CD8-positive, alpha-beta memory T cell (primary cell): Measurements from ENCODE around the gene ECT2. TPM values are rescaled to one million over a fixed set of nuclear protein-coding genes. Genes with fewer than 3 reads are reported as not detected.

Experiments
- CTCF ChIA-PET: fragments of 350-600 bp; sonication (Branson Sonifier 250); formaldehyde crosslinking; loops from one replicate; lab custom pipeline; 2021; ENCODE audit warnings: antibody characterized with exemption; lab: Charles Lee
- POLR2A ChIA-PET: fragments of 350-600 bp; sonication (Branson Sonifier 250); formaldehyde crosslinking; loops from one replicate; lab custom pipeline; 2021; ENCODE audit warnings: antibody characterized with exemption; lab: Charles Lee
- DNase-seq, 5 donors: peaks; one replicate each; pipeline versions ENCODE4 v3.0.0 to v3.0.0-alpha.2; 2020 to 2022; ENCODE audit warnings: mixed read lengths in 1 of 5
- H3K27ac ChIP-seq: one replicate; pipeline ENCODE4 v1.7.0; 2013; ENCODE audit warnings: low read depth, mild to moderate bottlenecking, low read length, moderate library complexity
- H3K27me3 ChIP-seq: 2 replicates; pipeline ENCODE4 v1.7.0; 2013; ENCODE audit warnings: low read length, mild to moderate bottlenecking; ENCODE audit not compliant: insufficient read depth, poor library complexity, severe bottlenecking
- H3K36me3 ChIP-seq: 2 replicates; pipeline ENCODE4 v1.7.0; 2013; ENCODE audit warnings: mild to moderate bottlenecking, low read length, moderate library complexity; ENCODE audit not compliant: insufficient read depth
- H3K4me1 ChIP-seq: 2 replicates; pipeline ENCODE4 v1.7.0; 2013; ENCODE audit warnings: mild to moderate bottlenecking, low read length, moderate library complexity; ENCODE audit not compliant: insufficient read depth
- H3K4me3 ChIP-seq: 2 replicates; pipeline ENCODE4 v1.7.0; 2013; ENCODE audit warnings: mild to moderate bottlenecking, low read length
- H3K9me3 ChIP-seq: 2 replicates; pipeline ENCODE4 v1.7.0; 2013; ENCODE audit warnings: mild to moderate bottlenecking, low read length
- H3K27ac Mint-ChIP-seq, 8 donors: one replicate each; pipeline ENCODE4 v1.8.0; 2020 to 2021; ENCODE audit warnings: mixed read lengths in 8 of 8, mild to moderate bottlenecking in 6 of 8, inconsistent platforms in 3 of 8, moderate library complexity in 3 of 8
- H3K27me3 Mint-ChIP-seq, 2 donors: one replicate each; pipeline ENCODE4 v1.8.0; 2020 to 2021; ENCODE audit warnings: mixed read lengths in 2 of 2, mild to moderate bottlenecking in 1 of 2, moderate library complexity in 1 of 2
- H3K36me3 Mint-ChIP-seq, 3 donors: one replicate each; pipeline ENCODE4 v1.8.0; 2020 to 2021; ENCODE audit warnings: mixed read lengths in 3 of 3, inconsistent platforms in 1 of 3, mild to moderate bottlenecking in 1 of 3
- H3K4me1 Mint-ChIP-seq, 3 donors: one replicate each; pipeline ENCODE4 v1.8.0; 2020 to 2021; ENCODE audit warnings: mixed read lengths in 3 of 3, inconsistent platforms in 1 of 3, mild to moderate bottlenecking in 1 of 3
- H3K4me3 Mint-ChIP-seq, 7 donors: one replicate each; pipeline ENCODE4 v1.8.0; 2020 to 2021; ENCODE audit warnings: mixed read lengths in 7 of 7, mild to moderate bottlenecking in 6 of 7, moderate library complexity in 4 of 7, inconsistent platforms in 2 of 7
- H3K9me3 Mint-ChIP-seq, 5 donors: one replicate each; pipeline ENCODE4 v1.8.0; 2020 to 2022; ENCODE audit warnings: mixed read lengths in 5 of 5, mild to moderate bottlenecking in 3 of 5, moderate library complexity in 2 of 5, inconsistent platforms in 1 of 5
- polyA plus RNA-seq: library from polyadenylated mRNA; unstranded; fragments of 300-500 nt; fragmentation: Illumina TruSeq; gene quantifications from one replicate; pipeline ENCODE4 v1.2.3, GENCODE V29; 2021
- total RNA-seq, 2 experiments: library from RNA; stranded (reverse); gene quantifications; one replicate each; pipeline ENCODE4 v1.2.3, GENCODE V29; 2021

Gene ECT2
- total and polyA plus RNA-seq, 3 experiments from 2014 or later = 2.4 to 32.9 (median 31.9) TPM

GRCh38 chr3:172787746-172788145 lies 37.2 kb downstream of the ECT2 start:
- no peaks in the 10 kb centered on the region for H3K4me1 ChIP-seq
- no peak overlapping the region for H3K4me3 ChIP-seq
- H3K27me3 ChIP-seq = no peaks in the 10 kb centered on the region
- H3K27ac ChIP-seq = no peak overlapping the region
- H3K36me3 ChIP-seq = no peaks in the 10 kb centered on the region
- Mint-ChIP-seq H3K27ac (no peak overlapping the region), H3K9me3 (no peaks in the 10 kb centered on the region), H3K27me3 (no peaks in the 10 kb centered on the region), H3K4me3 (no peak overlapping the region), H3K4me1 (no peaks in the 10 kb centered on the region), H3K36me3 (peaks cover 12 to 23% (median 17%) of the 10 kb centered on the region in 3 donors)
- CTCF ChIA-PET = no interaction called here
- POLR2A ChIA-PET = no interaction called here
- H3K9me3 ChIP-seq = no peaks in the 10 kb centered on the region
- DNase-seq = no peak

GRCh38 chr3:172799246-172799645 lies 48.7 kb downstream of the ECT2 start:
- Mint-ChIP-seq H3K27me3 (no peaks in the 10 kb centered on the region), H3K4me1 (peaks cover 0 to 10% (median 5%) of the 10 kb centered on the region in 3 donors), H3K36me3 (peaks cover 1 to 7% (median 3%) of the 10 kb centered on the region in 3 donors), H3K9me3 (no peaks in the 10 kb centered on the region), H3K27ac (no peak overlapping the region), H3K4me3 (no peak overlapping the region)
- no peak for DNase-seq
- POLR2A ChIA-PET = no interaction called here
- Histone ChIP-seq H3K36me3 (no peaks in the 10 kb centered on the region), H3K27me3 (no peaks in the 10 kb centered on the region), H3K27ac (no peak overlapping the region), H3K9me3 (no peaks in the 10 kb centered on the region), H3K4me1 (no peaks in the 10 kb centered on the region), H3K4me3 (no peak overlapping the region)
- CTCF ChIA-PET = no interaction called here

DNA sequence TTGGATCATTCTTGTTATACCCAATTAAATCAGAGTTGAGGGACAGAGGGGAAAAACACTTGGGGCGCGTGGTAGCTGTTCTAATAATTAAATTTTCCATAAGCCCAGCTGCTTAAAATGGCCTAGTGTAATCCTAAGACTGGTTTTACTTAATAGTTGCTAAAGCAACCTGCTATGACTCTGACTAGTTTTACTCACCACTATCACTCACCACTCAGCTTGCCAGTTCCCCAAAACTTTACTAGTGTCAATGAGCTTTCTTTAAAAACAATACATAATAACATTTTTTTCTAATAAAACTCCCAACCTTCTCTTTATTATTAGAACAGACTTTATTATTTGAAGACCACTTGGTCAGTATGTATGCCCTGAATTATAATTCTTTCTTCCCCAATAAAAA lies 49.6 kb downstream of the ECT2 start:
- no peaks in the 10 kb centered on the region for H3K36me3 ChIP-seq
- no peak overlapping the region for H3K27ac ChIP-seq
- H3K4me3 ChIP-seq = no peak overlapping the region
- H3K4me1 ChIP-seq = no peaks in the 10 kb centered on the region
- Mint-ChIP-seq H3K4me3 (no peak overlapping the region), H3K36me3 (peaks cover 0 to 6% (median 0%) of the 10 kb centered on the region in 3 donors), H3K9me3 (no peaks in the 10 kb centered on the region), H3K27ac (peak overlapping the region in 1 of 8 donors; percentile 29), H3K4me1 (peaks cover 0 to 10% (median 9%) of the 10 kb centered on the region in 3 donors), H3K27me3 (no peaks in the 10 kb centered on the region)
- H3K9me3 ChIP-seq = no peaks in the 10 kb centered on the region
- DNase-seq = no peak
- POLR2A ChIA-PET = no interaction called here
- CTCF ChIA-PET = no interaction called here
- H3K27me3 ChIP-seq = no peaks in the 10 kb centered on the region

DNA sequence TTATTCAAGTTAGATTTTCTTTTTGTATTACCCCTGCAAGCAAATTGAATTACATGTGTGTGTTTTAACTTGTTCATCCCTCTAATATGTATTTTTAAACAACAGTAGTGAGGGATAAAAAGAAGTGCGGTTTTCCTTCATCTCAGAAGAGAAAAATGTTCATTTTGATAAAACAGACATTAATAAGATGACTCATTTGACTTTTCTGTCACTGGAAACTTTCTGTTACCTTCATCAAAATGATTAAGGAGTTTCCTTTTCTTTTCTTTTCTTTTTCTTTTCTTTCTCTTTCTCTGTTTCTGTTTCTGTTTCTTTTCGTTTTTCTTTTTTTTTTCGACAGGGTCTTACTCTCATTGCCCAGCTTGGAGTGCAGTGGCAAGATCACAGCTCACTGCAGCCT lies 53.0 kb downstream of the ECT2 start:
- Mint-ChIP-seq H3K27ac (peak overlapping the region in 4 of 8 donors; percentile 11 to 84 (median 67)), H3K4me1 (peaks cover 0 to 10% (median 9%) of the 10 kb centered on the region in 3 donors), H3K36me3 (peaks cover 3 to 5% (median 4%) of the 10 kb centered on the region in 3 donors), H3K27me3 (no peaks in the 10 kb centered on the region), H3K4me3 (peak overlapping the region in 2 of 7 donors; percentile 30 to 40), H3K9me3 (no peaks in the 10 kb centered on the region)
- Histone ChIP-seq H3K27ac (no peak overlapping the region), H3K4me1 (no peaks in the 10 kb centered on the region), H3K9me3 (no peaks in the 10 kb centered on the region), H3K27me3 (no peaks in the 10 kb centered on the region), H3K4me3 (no peak overlapping the region), H3K36me3 (peaks cover 3% of the 10 kb centered on the region)
- DNase-seq = no peak
- ChIA-PET POLR2A (no interaction called here), CTCF (no interaction called here)

GRCh38 chr3:172804323-172804722 lies 53.8 kb downstream of the ECT2 start:
- POLR2A ChIA-PET = no interaction called here
- Mint-ChIP-seq H3K27ac (peak overlapping the region in 1 of 8 donors; percentile 63), H3K9me3 (no peaks in the 10 kb centered on the region), H3K36me3 (peaks cover 2 to 4% (median 3%) of the 10 kb centered on the region in 3 donors), H3K27me3 (no peaks in the 10 kb centered on the region), H3K4me3 (no peak overlapping the region), H3K4me1 (peaks cover 0 to 10% (median 9%) of the 10 kb centered on the region in 3 donors)
- Histone ChIP-seq H3K4me1 (no peaks in the 10 kb centered on the region), H3K27ac (no peak overlapping the region), H3K27me3 (no peaks in the 10 kb centered on the region), H3K36me3 (peaks cover 3% of the 10 kb centered on the region), H3K4me3 (no peak overlapping the region), H3K9me3 (no peaks in the 10 kb centered on the region)
- no peak for DNase-seq
- CTCF ChIA-PET = no interaction called here

- Mint-ChIP-seq H3K27me3 (no peaks in the 10 kb centered on the region), H3K9me3 (no peaks in the 10 kb centered on the region), H3K27ac (no peak overlapping the region), H3K36me3 (peaks cover 2 to 4% (median 3%) of the 10 kb centered on the region in 3 donors), H3K4me1 (peaks cover 0 to 5% (median 0%) of the 10 kb centered on the region in 3 donors), H3K4me3 (no peak overlapping the region)
- H3K27me3 ChIP-seq = no peaks in the 10 kb centered on the region
- peaks cover 3% of the 10 kb centered on the region for H3K36me3 ChIP-seq
- no peak overlapping the region for H3K27ac ChIP-seq
- ChIA-PET POLR2A (no interaction called here), CTCF (no interaction called here)
- H3K4me1 ChIP-seq = no peaks in the 10 kb centered on the region
- H3K4me3 ChIP-seq = no peak overlapping the region
- H3K9me3 ChIP-seq = no peaks in the 10 kb centered on the region
- DNase-seq = peak in 1 of 5 donors; percentile 6
These were observed 58.5 kb downstream of the ECT2 start for GRCh38 chr3:172808969-172809546.

GRCh38 chr3:172811099-172811498 lies 60.6 kb downstream of the ECT2 start:
- no peaks in the 10 kb centered on the region for H3K27me3 Mint-ChIP-seq
- H3K36me3 Mint-ChIP-seq = peaks cover 2 to 5% (median 4%) of the 10 kb centered on the region in 3 donors
- ChIA-PET CTCF (no interaction called here), POLR2A (no interaction called here)
- H3K9me3 Mint-ChIP-seq = no peaks in the 10 kb centered on the region
- H3K4me3 Mint-ChIP-seq = no peak overlapping the region
- no peak overlapping the region for H3K27ac Mint-ChIP-seq
- no peaks in the 10 kb centered on the region for H3K4me1 ChIP-seq
- no peaks in the 10 kb centered on the region for H3K4me1 Mint-ChIP-seq
- no peak for DNase-seq
- no peak overlapping the region for H3K4me3 ChIP-seq
- H3K36me3 ChIP-seq = peaks cover 3% of the 10 kb centered on the region
- no peaks in the 10 kb centered on the region for H3K9me3 ChIP-seq
- no peak overlapping the region for H3K27ac ChIP-seq
- H3K27me3 ChIP-seq = no peaks in the 10 kb centered on the region

GRCh38 chr3:172813462-172813861 lies 62.9 kb downstream of the ECT2 start:
- H3K27ac ChIP-seq = no peak overlapping the region
- DNase-seq = no peak
- no peak overlapping the region for H3K27ac Mint-ChIP-seq
- H3K4me3 Mint-ChIP-seq = no peak overlapping the region
- no peaks in the 10 kb centered on the region for H3K9me3 ChIP-seq
- no peaks in the 10 kb centered on the region for H3K9me3 Mint-ChIP-seq
- no peaks in the 10 kb centered on the region for H3K36me3 ChIP-seq
- ChIA-PET POLR2A (no interaction called here), CTCF (no interaction called here)
- H3K36me3 Mint-ChIP-seq = peaks cover 0 to 5% (median 1%) of the 10 kb centered on the region in 3 donors
- H3K27me3 Mint-ChIP-seq = no peaks in the 10 kb centered on the region
- no peak overlapping the region for H3K4me3 ChIP-seq
- no peaks in the 10 kb centered on the region for H3K4me1 Mint-ChIP-seq
- no peaks in the 10 kb centered on the region for H3K27me3 ChIP-seq
- H3K4me1 ChIP-seq = no peaks in the 10 kb centered on the region
